Measurements from ENCODE around the gene FBXO9.

FBXO9 gene

GRCh38 chr6:53144802-53145201 lies 79.6 kb downstream of the FBXO9 start:
- no peak overlapping the region for H3K4me2 ChIP-seq (ENCODE audit: low read depth, low read length)
- no peak overlapping the region for H3K9ac ChIP-seq (ENCODE audit: low read length)
- H4K20me1 ChIP-seq (ENCODE audit: insufficient read depth, low read length), result no peaks in the 10 kb centered on the region
- TF ChIP-seq EZH2 (optimal IDR thresholded peaks at IDR 0.05; ENCODE audit: low read depth, low read length) (no peak), CTCF (IDR thresholded peaks at IDR 0.05; ENCODE audit: low read length) (no peak), EZH2phosphoT487 (IDR thresholded peaks at IDR 0.05; ENCODE audit: low read length) (no peak)
- H3K9me2 ChIP-seq (replicated peaks; ENCODE audit: insufficient read depth, low read length), result no peaks in the 10 kb centered on the region
- no peaks in the 10 kb centered on the region for H3K4me1 ChIP-seq (ENCODE audit: low read length)
- no peaks in the 10 kb centered on the region for H3K9me3 ChIP-seq (replicated peaks; ENCODE audit: insufficient read depth, low read length)
- H3K27me3 ChIP-seq (replicated peaks; ENCODE audit: insufficient read depth, low read length), result no peaks in the 10 kb centered on the region
- H2AFZ ChIP-seq (ENCODE audit: low read length), result no peak overlapping the region
- DNase-seq, result no peak
- no peaks in the 10 kb centered on the region for H3K36me3 ChIP-seq (replicated peaks; ENCODE audit: insufficient read depth, low read length)
- H3K27ac ChIP-seq (ENCODE audit: low read length), result no peak overlapping the region
- H3K4me3 ChIP-seq (ENCODE audit: low read length), result no peak overlapping the region
- H3K79me2 ChIP-seq (ENCODE audit: low read length), result no peaks in the 10 kb centered on the region
- H3F3A ChIP-seq (ENCODE audit: insufficient read depth, low read length), result no peaks in the 10 kb centered on the region

GRCh38 chr6:53148684-53149083 lies 83.5 kb downstream of the FBXO9 start, which contains the start of gene GCM1:
TSS of gene GCM1 (minus strand) at chr6:53148841. CDS start at chr6:53145632, 3,209 bp downstream.
- H4K20me1 ChIP-seq (ENCODE audit: insufficient read depth, low read length), result no peaks in the 10 kb centered on the region
- H3K4me1 ChIP-seq (ENCODE audit: low read length), result no peaks in the 10 kb centered on the region
- no peaks in the 10 kb centered on the region for H3K79me2 ChIP-seq (ENCODE audit: low read length)
- no peaks in the 10 kb centered on the region for H3K27me3 ChIP-seq (replicated peaks; ENCODE audit: insufficient read depth, low read length)
- H3K9me2 ChIP-seq (replicated peaks; ENCODE audit: insufficient read depth, low read length), result no peaks in the 10 kb centered on the region
- H3K27ac ChIP-seq (ENCODE audit: low read length), result no peak within 1 kb of the TSS
- DNase-seq, result no peak
- no peaks in the 10 kb centered on the region for H3F3A ChIP-seq (ENCODE audit: insufficient read depth, low read length)
- H3K4me3 ChIP-seq (ENCODE audit: low read length), result no peak within 1 kb of the TSS
- H3K4me2 ChIP-seq (ENCODE audit: low read depth, low read length), result no peak within 1 kb of the TSS
- TF ChIP-seq EZH2phosphoT487 (IDR thresholded peaks at IDR 0.05; ENCODE audit: low read length) (no peak), CTCF (IDR thresholded peaks at IDR 0.05; ENCODE audit: low read length) (no peak), EZH2 (optimal IDR thresholded peaks at IDR 0.05; ENCODE audit: low read depth, low read length) (no peak)
- no peak within 1 kb of the TSS for H3K9ac ChIP-seq (ENCODE audit: low read length)
- H3K9me3 ChIP-seq (replicated peaks; ENCODE audit: insufficient read depth, low read length), result no peaks in the 10 kb centered on the region
- no peak within 1 kb of the TSS for H2AFZ ChIP-seq (ENCODE audit: low read length)
- H3K36me3 ChIP-seq (replicated peaks; ENCODE audit: insufficient read depth, low read length), result no peaks in the 10 kb centered on the region

Data from MM.1S (cell line).